ENCODE measurements around the gene DNMT1.

Gene DNMT1

DNA sequence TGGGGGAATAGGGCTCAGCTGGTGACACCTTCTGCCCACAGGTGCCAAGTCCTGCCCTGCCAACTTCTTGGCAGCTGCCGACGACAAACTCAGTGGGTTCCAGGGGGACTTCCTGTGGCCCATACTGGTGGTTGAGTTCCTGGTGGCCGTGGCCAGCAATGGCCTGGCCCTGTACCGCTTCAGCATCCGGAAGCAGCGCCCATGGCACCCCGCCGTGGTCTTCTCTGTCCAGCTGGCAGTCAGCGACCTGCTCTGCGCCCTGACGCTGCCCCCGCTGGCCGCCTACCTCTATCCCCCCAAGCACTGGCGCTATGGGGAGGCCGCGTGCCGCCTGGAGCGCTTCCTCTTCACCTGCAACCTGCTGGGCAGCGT, 81.2 kb downstream of the DNMT1 start:
- no peak overlapping the region for H3K4me3 ChIP-seq (ENCODE audit: low read depth, low read length)
- TF ChIP-seq CTCF (IDR thresholded peaks at IDR 0.05; ENCODE audit: low read depth, low read length): no peak

- no peak overlapping the region for H3K4me3 ChIP-seq (ENCODE audit: low read depth, low read length)
- TF ChIP-seq CTCF (IDR thresholded peaks at IDR 0.05; ENCODE audit: low read depth, low read length): peak; percentile 54
These were observed 81.7 kb downstream of the DNMT1 start for GRCh38 chr19:10112895-10113591.

GRCh38 chr19:10112037-10112761, 82.6 kb downstream of the DNMT1 start:
- H3K4me3 ChIP-seq (ENCODE audit: low read depth, low read length): no peak overlapping the region
- TF ChIP-seq CTCF (IDR thresholded peaks at IDR 0.05; ENCODE audit: low read depth, low read length): no peak

DNA sequence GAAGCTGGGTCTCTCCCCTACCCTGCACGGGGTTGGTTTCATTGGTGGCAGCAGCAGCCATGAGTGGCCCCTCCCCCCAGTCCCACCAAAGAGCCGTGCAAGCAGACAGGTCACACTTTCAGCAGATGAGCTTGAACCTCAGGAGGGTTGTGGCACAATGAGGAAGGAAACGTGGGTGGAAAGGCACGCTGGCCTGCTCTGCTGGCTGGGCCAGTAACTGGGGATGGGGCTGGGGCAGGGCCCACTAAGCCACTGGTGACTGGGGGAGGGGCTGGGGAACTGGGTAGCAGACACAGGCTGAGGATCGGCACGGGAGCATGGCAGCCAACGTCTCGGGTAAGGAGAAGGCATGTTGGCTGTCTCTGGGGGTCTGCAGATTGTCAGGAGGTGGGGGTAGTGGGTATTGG, 83.3 kb downstream of the DNMT1 start, which contains the start of gene P2RY11:
P2RY11 (plus strand) TSS at position 289 of the 407 bp plus-strand sequence; CDS start at position 318, 29 bp downstream.
- TF ChIP-seq CTCF (IDR thresholded peaks at IDR 0.05; ENCODE audit: low read depth, low read length): no peak

DNA sequence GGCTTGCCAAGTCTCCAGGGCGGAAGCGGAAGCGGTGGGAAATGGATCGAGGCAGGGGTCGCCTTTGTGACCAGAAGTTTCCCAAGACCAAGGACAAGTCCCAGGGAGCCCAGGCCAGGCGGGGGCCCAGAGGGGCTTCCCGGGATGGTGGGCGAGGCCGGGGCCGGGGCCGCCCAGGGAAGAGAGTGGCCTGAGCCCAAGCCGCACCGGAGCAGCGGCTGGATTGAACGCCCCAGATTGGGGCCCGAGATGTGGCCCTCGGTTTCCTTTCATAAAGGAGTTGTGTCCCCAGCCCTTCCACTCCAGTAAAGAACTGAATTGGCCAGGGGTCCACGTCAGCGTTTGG, 83.8 kb downstream of the DNMT1 start:
- TF ChIP-seq CTCF (IDR thresholded peaks at IDR 0.05; ENCODE audit: low read depth, low read length): no peak
- H3K4me3 ChIP-seq (ENCODE audit: low read depth, low read length): no peak overlapping the region

More for the DNA sequence above, 83.3 kb downstream of the DNMT1 start, which contains the start of gene P2RY11:
- H3K4me3 ChIP-seq (ENCODE audit: low read depth, low read length): no peak within 1 kb of the TSS

GRCh38 chr19:10110076-10110971, 84.4 kb downstream of the DNMT1 start:
- no peak overlapping the region for H3K4me3 ChIP-seq (ENCODE audit: low read depth, low read length)
- TF ChIP-seq CTCF (IDR thresholded peaks at IDR 0.05; ENCODE audit: low read depth, low read length): no peak
